Measurements from ENCODE around the gene ACOT9.
A peak's percentile ranks its signal among the peaks of the same experiment; 100 is the strongest.
"Not testable (repeated sequence)": the region's sequence is repeated elsewhere in the genome, so short reads cannot be mapped to it uniquely, and the experiment has no call there.

ACOT9 gene

GRCh38 chrX:23742697-23743622, at the start of gene ACOT9:
Gene ACOT9, minus strand, starts transcription at chrX:23743276. Its CDS starts 132 bp downstream, at chrX:23743144.
- peak; percentile 66 for DNase-seq

- DNase-seq, result no peak
These were observed 47.0 kb upstream of the ACOT9 start for GRCh38 chrX:23790155-23790497.

- DNase-seq, result no peak
These were observed 46.5 kb upstream of the ACOT9 start for GRCh38 chrX:23789386-23790154.

- DNase-seq, result no peak
These were observed 45.9 kb upstream of the ACOT9 start for GRCh38 chrX:23788946-23789345.

- no peak for DNase-seq
These were observed 45.4 kb upstream of the ACOT9 start for GRCh38 chrX:23788521-23788920.

- DNase-seq, result no peak
These were observed 44.7 kb upstream of the ACOT9 start for GRCh38 chrX:23787745-23788118.

GRCh38 chrX:23786268-23786815, 43.3 kb upstream of the ACOT9 start:
- no peak for DNase-seq

- DNase-seq, result no peak
These were observed 42.5 kb upstream of the ACOT9 start for GRCh38 chrX:23785580-23785979.

GRCh38 chrX:23784470-23785331, 41.6 kb upstream of the ACOT9 start:
- DNase-seq, result no peak

GRCh38 chrX:23783589-23784469, 40.8 kb upstream of the ACOT9 start:
- DNase-seq, result no peak

GRCh38 chrX:23782863-23783588, 40.0 kb upstream of the ACOT9 start, which contains the start of gene SAT1:
Gene SAT1, plus strand, starts transcription at chrX:23783173. Its CDS starts 179 bp downstream, at chrX:23783352.
- peak; percentile 80 for DNase-seq

- DNase-seq, result no peak
These were observed 39.4 kb upstream of the ACOT9 start for GRCh38 chrX:23782455-23782854.

GRCh38 chrX:23779025-23779424, 35.9 kb upstream of the ACOT9 start:
- DNase-seq, result peak; percentile 32

- DNase-seq, result no peak
These were observed 33.3 kb upstream of the ACOT9 start for GRCh38 chrX:23776363-23776762.

- DNase-seq, result no peak
These were observed 30.6 kb upstream of the ACOT9 start for GRCh38 chrX:23773601-23774175.

- not testable (repeated sequence) for DNase-seq
These were observed 28.0 kb upstream of the ACOT9 start for GRCh38 chrX:23771086-23771485.

- DNase-seq, result no peak
These were observed 27.1 kb upstream of the ACOT9 start for GRCh38 chrX:23770142-23770541.

GRCh38 chrX:23766650-23767551, 23.8 kb upstream of the ACOT9 start:
- no peak for DNase-seq

- DNase-seq, result no peak
These were observed 22.8 kb upstream of the ACOT9 start for GRCh38 chrX:23765868-23766267.
